Ovary (tissue), 9 donors: Measurements from ENCODE around the gene ANKRD53. TPM values are rescaled to one million over a fixed set of nuclear protein-coding genes. Genes with fewer than 3 reads are reported as not detected.

Source experiments
- DNase-seq, 5 donors: peaks; one replicate each; pipeline ENCODE4 v3.0.0-alpha.2; 2019 to 2020
- H3K27ac ChIP-seq, 2 donors: fragments of 200-600 bp; one replicate each; pipeline versions ENCODE4 v1.5.1 to v1.8.0; 2019 to 2022
- H3K27me3 ChIP-seq: fragments of 200-600 bp; one replicate; pipeline ENCODE4 v1.8.0; 2022
- H3K36me3 ChIP-seq: fragments of 200-600 bp; sonication (generic); one replicate; pipeline ENCODE4 v1.5.1; 2019
- H3K4me1 ChIP-seq: one replicate; pipeline ENCODE4 v1.8.1; 2013; ENCODE audit warnings: mild to moderate bottlenecking, moderate library complexity; ENCODE audit not compliant: insufficient read depth
- H3K4me3 ChIP-seq: fragments of 200-600 bp; sonication (generic); one replicate; pipeline ENCODE4 v1.5.1; 2017
- H3K9me3 ChIP-seq, 2 donors: fragments of 200-600 bp in 1 of 2; sonication (generic) in 1 of 2; one replicate each; pipeline versions ENCODE4 v1.5.1 to v1.8.1; 2013 to 2019; ENCODE audit warnings: mild to moderate bottlenecking in 1 of 2, moderate library complexity in 1 of 2
- CTCF ChIP-seq, 3 donors: fragments of 450-650 bp in 2 of 3; fragments of 200-600 bp in 1 of 3; IDR thresholded peaks; one replicate each; pipeline versions ENCODE4 v1.5.1 to v1.8.0; 2016 to 2022; ENCODE audit warnings: antibody characterized with exemption in 3 of 3, mild to moderate bottlenecking in 1 of 3
- EP300 ChIP-seq: sonication (generic); formaldehyde crosslinking; IDR thresholded peaks from one replicate; pipeline ENCODE4 v1.6.1; 2017; ENCODE audit warnings: antibody characterized with exemption
- POLR2A ChIP-seq: fragments of 450-650 bp; IDR thresholded peaks from one replicate; pipeline ENCODE4 v1.6.1; 2017; ENCODE audit warnings: antibody characterized with exemption, mild to moderate bottlenecking, moderate library complexity
- WGBS, 3 donors: extraction: QIAGEN DNeasy Blood & Tissue Kit in 1 of 3; methylation state at CpG; one replicate each; pipeline versions ENCODE4 v1.1.5 to v1.1.7; 2013 to 2017; 5-methylcytosine and 5-hydroxymethylcytosine counted together
- intact Hi-C, 4 donors: fragments of 100-400 bp; cut with DNase I; formaldehyde crosslinking; loops; one replicate each; pipeline versions ENCODE4 v1.11.0 to v1.15.1; 2022 to 2023
- polyA plus RNA-seq, 2 donors: library from polyadenylated mRNA; stranded (reverse); fragments of 200-250 nt in 1 of 2; fragments of 350-450 nt in 1 of 2; fragmentation: Illumina TruSeq in 1 of 2; extraction: RNeasy Lipid Tissue Mini Kit (QIAGEN cat#74804) in 1 of 2; gene quantifications; one replicate each; pipeline ENCODE4 v1.2.3, GENCODE V29; 2013 to 2014
- total RNA-seq, 7 donors: library from RNA; depleted of rRNA in 2 of 7; stranded (reverse); fragments of >200 nt in 2 of 7; fragmentation: NEBNext Ultra II Directional in 3 of 7; extraction: Animal tissue kit (Norgen Biotek cat#: 25700) in 3 of 7; gene quantifications; one replicate each; pipeline versions ENCODE4 v1.1.0 to v1.2.4, GENCODE V29; 2016 to 2023
- donor health status: DM: no; HTN: no; CAD: no; lungs with moderate emphysema.
- donor health status: DM: no; HTN: no; CAD: no.
- donor health status: Bipolar disorder and iron deficiency.
- donor health status: DM: yes; HTN: yes; CAD: no.
- donor health status: DM: no; HTN: no; CAD: no.
- donor health status: DM: yes; HTN: yes; CAD: no.

Gene ANKRD53
- total and polyA plus RNA-seq, 9 donors = 2.0 to 8.3 (median 3.9) TPM

- Histone ChIP-seq H3K4me3 (no peak overlapping the region), H3K36me3 (no peaks in the 10 kb centered on the region), H3K4me1 (peaks cover 3% of the 10 kb centered on the region), H3K27ac (no peak overlapping the region), H3K9me3 (no peaks in the 10 kb centered on the region), H3K27me3 (no peaks in the 10 kb centered on the region)
- DNase-seq = peak in 1 of 5 donors; percentile 17
- intact Hi-C loops = no loop called here
- TF ChIP-seq POLR2A (no peak), EP300 (no peak), CTCF (IDR thresholded peaks at IDR 0.05) (no peak)
- WGBS, 3 donors = 45 to 60% (median 57%) methylated on average over 4 of the region's 4 CpGs
These were observed 9.7 kb downstream of the ANKRD53 start for GRCh38 chr2:70988151-70988550.

- Histone ChIP-seq H3K27me3 (no peaks in the 10 kb centered on the region), H3K9me3 (no peaks in the 10 kb centered on the region), H3K4me3 (no peak overlapping the region), H3K4me1 (peaks cover 9% of the 10 kb centered on the region), H3K27ac (no peak overlapping the region), H3K36me3 (no peaks in the 10 kb centered on the region)
- peak in 1 of 5 donors; percentile 14 for DNase-seq
- WGBS, 3 donors = 81 to 83% (median 83%) methylated on average over 16 of the region's 16 CpGs
- TF ChIP-seq CTCF (IDR thresholded peaks at IDR 0.05) = no peak
- intact Hi-C loops = no loop called here
These were observed 10.6 kb downstream of the ANKRD53 start for GRCh38 chr2:70988726-70989648.

GRCh38 chr2:70990216-70990615 lies 11.8 kb downstream of the ANKRD53 start:
- H3K36me3 ChIP-seq = no peaks in the 10 kb centered on the region
- 58 to 79% (median 68%) methylated on average over 5 of the region's 5 CpGs for WGBS, 3 donors
- intact Hi-C loops = loop anchor here in 1 of 4 donors (10.0 kb wide), 1 partner anchor 145 kb away; the partner anchor contains the start of genes MCEE and MPHOSPH10

GRCh38 chr2:70991142-70991541 lies 12.7 kb downstream of the ANKRD53 start:
- Histone ChIP-seq H3K9me3 (no peaks in the 10 kb centered on the region), H3K27ac (no peak overlapping the region), H3K36me3 (no peaks in the 10 kb centered on the region), H3K27me3 (no peaks in the 10 kb centered on the region), H3K4me1 (peaks cover 9% of the 10 kb centered on the region), H3K4me3 (no peak overlapping the region)
- intact Hi-C loops = loop anchor here in 1 of 4 donors (10.0 kb wide), 1 partner anchor 144 kb away; the partner anchor contains the start of genes MCEE and MPHOSPH10
- TF ChIP-seq EP300 (no peak), CTCF (IDR thresholded peaks at IDR 0.05) (no peak), POLR2A (no peak)
- peak in 1 of 5 donors; percentile 6 for DNase-seq
- 89 to 95% (median 93%) methylated on average over 5 of the region's 5 CpGs for WGBS, 3 donors

More at GRCh38 chr2:70990216-70990615, 11.8 kb downstream of the ANKRD53 start:
- H3K27me3 ChIP-seq = no peaks in the 10 kb centered on the region
- no peaks in the 10 kb centered on the region for H3K9me3 ChIP-seq
- peaks cover 9% of the 10 kb centered on the region for H3K4me1 ChIP-seq
- TF ChIP-seq CTCF (IDR thresholded peaks at IDR 0.05) (no peak), EP300 (no peak), POLR2A (no peak)
- peak in 1 of 5 donors; percentile 4 for DNase-seq
- no peak overlapping the region for H3K4me3 ChIP-seq
- no peak overlapping the region for H3K27ac ChIP-seq
